Hair follicular keratinocyte (primary cell): ENCODE measurements around the gene CEP131. TPM values are rescaled to one million over a fixed set of nuclear protein-coding genes. Genes with fewer than 3 reads are reported as not detected.

Source experiments
- total RNA-seq: library from RNA; depleted of rRNA; stranded (reverse); fragments of >200 nt; gene quantifications from 2 replicates; pipeline ENCODE4 v1.2.3, GENCODE V29; 2015

Gene CEP131
- 8.4 and 11.5 TPM in 2 replicates for total RNA-seq

DNA sequence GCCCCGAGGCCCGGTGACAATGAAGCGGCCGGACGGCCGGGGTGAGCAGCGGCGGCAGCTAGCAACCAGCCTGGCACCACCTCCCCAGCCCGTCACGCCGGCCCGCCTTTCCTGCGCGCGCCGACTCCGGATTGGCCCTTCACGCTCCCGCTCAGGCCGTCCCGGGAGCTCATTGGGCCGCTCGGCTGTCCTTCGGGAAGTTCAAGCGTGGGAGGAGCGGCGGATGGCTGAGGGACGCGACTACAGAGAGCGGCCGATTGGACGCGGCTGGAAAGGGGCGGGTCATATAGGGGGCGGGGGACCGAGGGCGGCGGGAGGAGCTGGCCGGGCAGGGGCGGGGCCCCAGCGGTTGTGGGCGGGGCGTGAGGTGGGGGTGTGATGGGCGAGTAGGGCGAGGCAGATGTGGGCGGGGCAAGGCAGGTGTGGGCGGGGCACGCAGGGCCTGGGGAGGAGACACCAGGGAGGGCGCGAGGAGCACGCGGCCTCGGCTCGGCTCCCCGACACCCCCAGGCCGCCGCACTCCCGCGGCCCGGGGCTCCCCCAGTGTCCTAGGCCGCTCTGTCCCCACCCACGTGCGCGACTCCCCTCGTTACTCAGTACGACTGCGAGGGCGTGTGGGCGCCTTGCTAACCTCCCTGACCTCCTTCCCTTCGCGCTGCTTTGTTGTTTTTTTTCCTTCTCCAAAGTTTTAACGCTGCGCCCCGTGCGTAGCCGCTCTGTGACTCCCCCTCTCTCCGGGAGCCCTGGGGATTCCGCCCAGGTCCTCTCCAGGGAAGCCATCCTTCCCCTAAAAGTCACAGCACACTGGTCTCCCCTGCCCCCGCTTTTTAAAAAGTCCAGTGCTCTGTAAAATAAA, at the start of gene CEP131:
CEP131 (minus strand) TSS at position 60 of the 856 bp plus-strand sequence. CDS start 2,909 bp downstream, outside the sequence.

DNA sequence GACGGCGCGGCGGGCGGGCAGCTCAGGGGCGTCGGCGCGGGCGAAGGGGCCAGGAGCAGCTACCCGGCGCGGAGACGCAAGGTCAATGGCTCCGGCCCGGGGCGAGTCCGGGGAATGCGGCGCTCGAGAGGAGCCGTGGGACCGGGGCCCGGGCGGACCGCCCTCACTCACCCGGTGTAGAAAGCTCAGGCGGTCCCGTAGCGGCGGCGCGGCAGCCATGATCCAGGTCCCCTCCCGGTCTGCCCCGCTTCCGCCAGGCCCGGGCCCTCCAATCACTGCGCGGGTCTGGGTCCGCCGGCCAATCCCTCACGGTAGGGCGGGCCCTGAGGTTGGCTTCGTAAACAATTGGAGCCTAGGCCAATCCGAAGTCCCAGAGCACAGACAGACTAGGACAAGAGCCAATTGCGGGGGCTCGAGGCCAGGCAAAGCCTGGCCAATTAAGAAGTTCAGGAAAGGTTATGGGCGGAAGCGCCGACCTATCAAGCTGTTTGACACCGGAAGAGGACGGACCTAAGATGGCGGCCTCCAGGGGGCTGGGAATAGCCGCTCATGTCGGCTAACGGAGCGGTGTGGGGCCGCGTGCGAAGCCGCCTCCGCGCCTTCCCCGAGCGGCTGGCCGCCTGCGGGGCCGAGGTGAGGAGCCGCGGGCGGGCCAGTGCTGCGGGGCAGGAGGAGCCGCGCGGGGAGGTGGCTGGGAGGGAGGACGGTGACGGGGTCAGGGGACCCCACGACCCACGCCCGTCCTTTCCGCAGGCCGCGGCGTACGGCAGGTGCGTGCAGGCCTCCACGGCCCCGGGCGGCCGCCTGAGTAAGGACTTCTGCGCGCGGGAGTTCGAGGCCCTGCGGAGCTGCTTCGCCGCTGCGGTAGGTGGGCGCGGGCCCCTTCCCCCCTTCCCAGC, 16.3 kb upstream of the CEP131 start, which contains the start of the genes NDUFAF8 and TEPSIN:
NDUFAF8 (plus strand) TSS at position 504 of the 899 bp plus-strand sequence; CDS start at position 550, 46 bp downstream.
TEPSIN (minus strand) TSS at position 241 of the 899 bp plus-strand sequence; CDS start at position 219, 22 bp downstream.

DNA sequence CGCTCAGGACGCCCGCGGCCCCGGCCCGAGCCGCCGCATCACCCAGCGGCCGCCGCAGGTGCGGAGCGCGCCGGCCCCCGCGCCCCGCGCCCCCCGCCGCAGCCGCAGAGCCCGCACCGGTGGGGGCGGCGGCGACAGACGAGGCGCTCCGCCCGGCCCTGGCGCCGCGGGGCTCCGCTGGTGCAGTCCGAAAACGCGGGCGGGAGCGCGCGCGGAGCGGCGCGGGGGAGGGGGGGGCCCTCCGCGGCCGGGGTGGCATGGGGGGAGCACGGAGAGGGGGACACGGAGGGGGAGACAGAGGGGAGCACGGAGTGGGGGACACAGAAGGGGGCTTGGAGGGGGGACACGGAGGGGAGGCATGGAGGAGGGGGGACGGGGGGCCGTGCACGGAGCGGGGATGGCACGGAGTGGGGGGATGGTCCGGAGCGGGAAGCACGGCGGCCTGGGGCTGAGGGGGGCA, 56.7 kb downstream of the CEP131 start, which contains the start of gene AATK:
AATK (minus strand) TSS at position 189 of the 460 bp plus-strand sequence. CDS start 229 bp downstream, outside the sequence.

DNA sequence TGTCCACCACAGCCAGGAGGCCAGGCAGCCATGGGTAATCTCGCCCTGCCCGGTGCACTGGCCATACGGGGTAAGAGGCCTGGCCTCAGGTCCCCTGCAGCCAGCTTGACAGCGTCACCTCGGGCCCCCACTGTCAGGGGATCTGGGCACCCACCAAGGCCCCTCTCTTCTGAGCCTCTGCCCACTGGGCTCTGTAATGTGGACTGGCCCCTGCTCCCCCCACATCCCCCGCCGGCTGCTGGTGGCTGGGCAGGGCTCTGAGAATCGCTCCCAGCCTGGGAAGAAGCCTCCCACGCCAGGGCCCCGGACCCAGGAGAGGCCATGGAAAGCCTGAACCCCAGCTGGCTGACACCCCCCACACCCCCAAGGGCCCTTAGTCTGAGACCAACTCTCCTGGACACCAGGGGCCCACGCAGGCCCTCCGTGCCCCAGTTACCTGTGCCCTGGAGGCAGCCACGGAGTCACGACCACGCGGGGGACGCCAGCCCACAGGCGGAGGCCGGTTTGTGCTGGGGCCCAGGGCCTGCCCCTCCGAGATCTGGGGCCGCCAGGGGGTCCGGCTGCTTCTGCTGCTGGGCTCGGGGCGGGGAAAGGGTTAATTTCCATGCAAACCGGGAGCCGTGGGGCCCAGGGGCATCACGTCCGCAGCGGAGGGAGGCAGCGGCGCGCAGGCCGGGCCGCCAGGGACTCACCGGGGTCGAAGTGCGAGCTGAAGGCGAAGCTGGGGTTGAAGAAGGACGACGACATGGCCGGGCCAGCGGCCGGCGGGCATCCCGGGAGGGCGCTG, 57.3 kb downstream of the CEP131 start, which contains the start of gene PVALEF:
PVALEF (plus strand) TSS at position 262 of the 787 bp plus-strand sequence. CDS start 15,720 bp downstream, outside the sequence.

Other genes starting within 250 kb of the CEP131 start
- gene CHMP6, start 231.1 kb downstream of the CEP131 start, total RNA-seq = 14.4 and 26.8 TPM in 2 replicates
- gene BAIAP2, start 187.8 kb downstream of the CEP131 start, total RNA-seq = 55.8 and 59.7 TPM in 2 replicates
- not detected in 2 replicates for gene PVALEF, start 57.5 kb downstream of the CEP131 start, total RNA-seq
- 0.27 and 0.62 TPM in 2 replicates for gene AATK, start 56.7 kb downstream of the CEP131 start, total RNA-seq
- 17.8 and 20.0 TPM in 2 replicates for gene TEPSIN, start 16.1 kb upstream of the CEP131 start, total RNA-seq
- 70.2 and 115 TPM in 2 replicates for gene NDUFAF8, start 16.4 kb upstream of the CEP131 start, total RNA-seq
- 41.1 and 50.4 TPM in 2 replicates for gene SLC38A10, start 72.3 kb upstream of the CEP131 start, total RNA-seq
- 1.8 and 4.0 TPM in 2 replicates for gene BAHCC1, start 172.5 kb upstream of the CEP131 start, total RNA-seq